GM23248 (cell line): Measurements from ENCODE around the gene MAGI1.

ENCODE experiments used
- EZH2 ChIP-seq: fragments of 200-600 bp; sonication (generic); IDR thresholded peaks from 2 replicates; pipeline ENCODE4 v1.6.1; 2018; ENCODE audit warnings: antibody characterized with exemption, mild to moderate bottlenecking; ENCODE audit not compliant: insufficient read depth, poor library complexity, severe bottlenecking
- EZH2phosphoT487 ChIP-seq: fragments of 200-600 bp; sonication (generic); IDR thresholded peaks from 2 replicates; pipeline ENCODE4 v1.6.1; 2018; ENCODE audit warnings: antibody characterized with exemption, moderate library complexity, mild to moderate bottlenecking, low read depth; ENCODE audit not compliant: insufficient read depth

- TF ChIP-seq EZH2: no peak
- TF ChIP-seq EZH2phosphoT487: no peak
These were observed 53.7 kb downstream of the MAGI1 start for GRCh38 chr3:65984975-65985374.
